ENCODE results near the gene CRYL1.

Gene CRYL1

GRCh38 chr13:20383058-20383457 is 142.6 kb downstream of the CRYL1 start:
- DNase-seq (ENCODE audit: low read depth) = no peak
- H3K4me3 ChIP-seq (ENCODE audit: low read depth, low read length) = no peak overlapping the region
- TF ChIP-seq CTCF (IDR thresholded peaks at IDR 0.05; ENCODE audit: low read depth, low read length) = no peak
- no peak for TF ChIP-seq POLR2A (IDR thresholded peaks at IDR 0.05; ENCODE audit: extremely low read depth, insufficient read length)
- TF ChIP-seq MAX (IDR thresholded peaks at IDR 0.05; ENCODE audit: low read depth, low read length) = no peak
- no peak for TF ChIP-seq MYC (IDR thresholded peaks at IDR 0.05; ENCODE audit: low read depth, low read length)

GRCh38 chr13:20381401-20381800 is 144.3 kb downstream of the CRYL1 start:
- DNase-seq (ENCODE audit: low read depth) = no peak
- TF ChIP-seq POLR2A (IDR thresholded peaks at IDR 0.05; ENCODE audit: extremely low read depth, insufficient read length) = no peak
- no peak for TF ChIP-seq MYC (IDR thresholded peaks at IDR 0.05; ENCODE audit: low read depth, low read length)
- no peak for TF ChIP-seq CTCF (IDR thresholded peaks at IDR 0.05; ENCODE audit: low read depth, low read length)
- TF ChIP-seq MAX (IDR thresholded peaks at IDR 0.05; ENCODE audit: low read depth, low read length) = no peak
- H3K4me3 ChIP-seq (ENCODE audit: low read depth, low read length) = no peak overlapping the region

GRCh38 chr13:20378721-20379120 is 146.9 kb downstream of the CRYL1 start:
- TF ChIP-seq MYC (IDR thresholded peaks at IDR 0.05; ENCODE audit: low read depth, low read length) (no peak), CTCF (IDR thresholded peaks at IDR 0.05; ENCODE audit: low read depth, low read length) (no peak), MAX (IDR thresholded peaks at IDR 0.05; ENCODE audit: low read depth, low read length) (no peak), POLR2A (IDR thresholded peaks at IDR 0.05; ENCODE audit: extremely low read depth, insufficient read length) (no peak)
- no peak for DNase-seq (ENCODE audit: low read depth)
- H3K4me3 ChIP-seq (ENCODE audit: low read depth, low read length) = no peak overlapping the region

GRCh38 chr13:20377720-20378119 is 147.9 kb downstream of the CRYL1 start:
- H3K4me3 ChIP-seq (ENCODE audit: low read depth, low read length) = no peak overlapping the region
- TF ChIP-seq MYC (IDR thresholded peaks at IDR 0.05; ENCODE audit: low read depth, low read length) = no peak
- no peak for TF ChIP-seq CTCF (IDR thresholded peaks at IDR 0.05; ENCODE audit: low read depth, low read length)
- TF ChIP-seq POLR2A (IDR thresholded peaks at IDR 0.05; ENCODE audit: extremely low read depth, insufficient read length) = no peak
- no peak for TF ChIP-seq MAX (IDR thresholded peaks at IDR 0.05; ENCODE audit: low read depth, low read length)
- DNase-seq (ENCODE audit: low read depth) = no peak

- no peak for DNase-seq (ENCODE audit: low read depth)
- TF ChIP-seq MYC (IDR thresholded peaks at IDR 0.05; ENCODE audit: low read depth, low read length) (no peak), CTCF (IDR thresholded peaks at IDR 0.05; ENCODE audit: low read depth, low read length) (no peak), POLR2A (IDR thresholded peaks at IDR 0.05; ENCODE audit: extremely low read depth, insufficient read length) (no peak), MAX (IDR thresholded peaks at IDR 0.05; ENCODE audit: low read depth, low read length) (no peak)
- no peak overlapping the region for H3K4me3 ChIP-seq (ENCODE audit: low read depth, low read length)
Measured at GRCh38 chr13:20375871-20376270, 149.8 kb downstream of the CRYL1 start.

- no peak for DNase-seq (ENCODE audit: low read depth)
- H3K4me3 ChIP-seq (ENCODE audit: low read depth, low read length) = no peak overlapping the region
- TF ChIP-seq MYC (IDR thresholded peaks at IDR 0.05; ENCODE audit: low read depth, low read length) = no peak
Measured at GRCh38 chr13:20373861-20374260, 151.8 kb downstream of the CRYL1 start.

Measured in NB4 (cell line).